Lung (tissue), 12 donors: ENCODE results near the gene CENPP. TPM values are rescaled to one million over a fixed set of nuclear protein-coding genes. Genes with fewer than 3 reads are reported as not detected.

Experiments
- ATAC-seq: fragments of 200-7000 bp; cut with Tn5 transposase; one replicate; pipeline ENCODE4 v1.9.1; 2020; ENCODE audit warnings: moderate number of reproducible peaks; ENCODE audit not compliant: insufficient read depth, low FRiP score
- DNase-seq, 3 donors: peaks; one replicate each; pipeline ENCODE4 v3.0.0-alpha.2; 2013 to 2017
- H3K27ac ChIP-seq, 2 donors: one replicate each; pipeline ENCODE4 v1.5.1; 2013; ENCODE audit warnings: mild to moderate bottlenecking in 2 of 2, moderate library complexity in 2 of 2, control low read depth in 1 of 2, inconsistent platforms in 1 of 2, low read depth in 1 of 2, low read length in 1 of 2
- H3K27me3 ChIP-seq, 3 donors: one replicate each; pipeline ENCODE4 v1.5.1; 2013; ENCODE audit warnings: low read length in 2 of 3; ENCODE audit not compliant: control insufficient read depth in 3 of 3, insufficient read depth in 3 of 3
- H3K36me3 ChIP-seq, 4 donors: one replicate each; pipeline ENCODE4 v1.5.1; 2013; ENCODE audit warnings: low read length in 4 of 4, mild to moderate bottlenecking in 1 of 4, moderate library complexity in 1 of 4; ENCODE audit not compliant: control insufficient read depth in 4 of 4, insufficient read depth in 4 of 4
- H3K4me1 ChIP-seq, 5 donors: one replicate each; pipeline ENCODE4 v1.5.1; 2013; ENCODE audit warnings: low read length in 5 of 5, mild to moderate bottlenecking in 2 of 5, moderate library complexity in 1 of 5; ENCODE audit not compliant: control insufficient read depth in 5 of 5, insufficient read depth in 5 of 5
- H3K4me3 ChIP-seq: one replicate; pipeline ENCODE4 v1.5.1; 2013; ENCODE audit warnings: mild to moderate bottlenecking, control low read depth, moderate library complexity
- H3K9ac ChIP-seq, 2 donors: one replicate each; pipeline ENCODE4 v1.5.1; 2013; ENCODE audit warnings: low read length in 2 of 2, control low read depth in 1 of 2; ENCODE audit not compliant: insufficient read depth in 1 of 2
- H3K9me3 ChIP-seq, 4 donors: one replicate each; pipeline ENCODE4 v1.5.1; 2013; ENCODE audit warnings: low read length in 3 of 4, mild to moderate bottlenecking in 1 of 4, moderate library complexity in 1 of 4; ENCODE audit not compliant: control insufficient read depth in 4 of 4, insufficient read depth in 3 of 4
- CTCF ChIP-seq: IDR thresholded peaks from 2 replicates; pipeline ENCODE4 v1.5.1; 2012; ENCODE audit warnings: mild to moderate bottlenecking; ENCODE audit errors: control extremely low read depth, extremely low read depth
- WGBS, 2 donors: extraction: QIAGEN DNeasy Blood & Tissue Kit; methylation state at CpG; one replicate each; pipeline ENCODE4 v1.1.7; 2013; 5-methylcytosine and 5-hydroxymethylcytosine counted together
- polyA plus RNA-seq, 2 donors: library from polyadenylated mRNA; stranded (reverse); fragments of 200-250 nt; gene quantifications; one replicate each; pipeline ENCODE4 v1.2.1, GENCODE V29; 2013
- total RNA-seq, 2 donors: library from RNA; depleted of rRNA in 1 of 2; stranded (reverse); fragments of >200 nt in 1 of 2; gene quantifications; one replicate each; pipeline ENCODE4 v1.2.1, GENCODE V29; 2014 to 2021
- donor health status: control.
- donor health status: control.
- donor health status: Bipolar disorder and iron deficiency.
- donor health status: healthy.
- donor health status: DM: yes; HTN: yes; CAD: no.

The CENPP gene
- total and polyA plus RNA-seq, 4 donors = 1.2 to 11.8 (median 2.9) TPM

DNA sequence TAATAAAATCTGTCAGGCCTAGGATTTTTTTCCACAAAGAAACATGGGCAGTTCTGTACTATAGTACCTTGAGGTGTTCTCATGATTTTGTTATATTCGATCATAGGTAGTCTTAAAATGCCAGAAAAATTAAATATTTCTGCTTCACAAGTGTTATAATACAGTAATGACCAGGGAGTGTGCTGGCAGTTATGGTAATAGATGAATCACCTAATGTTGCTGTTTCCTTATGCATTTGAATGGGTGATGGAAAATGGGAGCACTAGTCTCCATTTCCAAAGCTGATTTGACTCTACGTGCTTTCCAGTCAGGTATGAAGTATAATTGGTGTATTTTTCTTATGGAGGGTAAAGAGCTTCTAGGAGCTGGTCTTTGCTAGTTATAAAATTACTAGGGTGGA lies 54.9 kb downstream of the CENPP start:
- TF ChIP-seq CTCF = no peak
- no peak overlapping the region for H3K4me3 ChIP-seq
- no peak for DNase-seq
- no peaks in the 10 kb centered on the region for H3K9me3 ChIP-seq
- H3K4me1 ChIP-seq = peaks cover 0 to 12% (median 6%) of the 10 kb centered on the region in 5 donors
- ATAC-seq = no peak
- H3K9ac ChIP-seq = no peak overlapping the region
- no peaks in the 10 kb centered on the region for H3K36me3 ChIP-seq
- no peak overlapping the region for H3K27ac ChIP-seq
- no peaks in the 10 kb centered on the region for H3K27me3 ChIP-seq
- WGBS, 2 donors = 94 to 97% methylated on average over 2 of the region's 2 CpGs

GRCh38 chr9:92381775-92382174 lies 56.0 kb downstream of the CENPP start:
- no peak for DNase-seq
- no peaks in the 10 kb centered on the region for H3K36me3 ChIP-seq
- no peak for TF ChIP-seq CTCF
- no peak for ATAC-seq
- H3K27ac ChIP-seq = no peak overlapping the region
- H3K4me3 ChIP-seq = no peak overlapping the region
- WGBS, 2 donors = 77 to 90% methylated on average over 2 of the region's 2 CpGs
- H3K9ac ChIP-seq = no peak overlapping the region
- no peaks in the 10 kb centered on the region for H3K9me3 ChIP-seq
- H3K4me1 ChIP-seq = peaks cover 0 to 12% (median 6%) of the 10 kb centered on the region in 5 donors
- no peaks in the 10 kb centered on the region for H3K27me3 ChIP-seq

DNA sequence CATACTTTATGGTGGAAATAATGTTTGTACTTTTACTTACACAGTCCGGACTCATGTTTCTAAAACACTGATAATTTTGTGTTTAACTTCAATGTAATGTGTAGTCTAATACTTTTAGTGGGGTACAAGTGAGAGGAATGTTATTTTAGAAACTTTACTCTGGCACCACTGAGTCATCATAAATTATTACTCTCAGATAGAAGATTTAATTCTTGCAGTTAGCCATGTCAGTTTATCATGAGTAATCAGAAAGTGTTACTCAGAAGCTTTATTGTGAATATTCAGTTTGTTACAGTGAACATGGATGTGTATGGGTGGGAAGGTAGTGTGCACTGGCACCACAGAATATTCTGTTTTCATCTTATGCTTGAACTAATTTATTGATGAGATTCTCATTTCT lies 58.6 kb downstream of the CENPP start:
- H3K27me3 ChIP-seq = no peaks in the 10 kb centered on the region
- H3K27ac ChIP-seq = no peak overlapping the region
- ATAC-seq (no peak), DNase-seq (no peak)
- no peaks in the 10 kb centered on the region for H3K36me3 ChIP-seq
- no peak overlapping the region for H3K4me3 ChIP-seq
- 87 to 91% methylated on average over 1 of the region's 1 CpG for WGBS, 2 donors
- no peak for TF ChIP-seq CTCF
- H3K9ac ChIP-seq = no peak overlapping the region
- H3K4me1 ChIP-seq = no peaks in the 10 kb centered on the region
- H3K9me3 ChIP-seq = no peaks in the 10 kb centered on the region

- ATAC-seq (no peak), DNase-seq (no peak)
- H3K4me1 ChIP-seq = no peaks in the 10 kb centered on the region
- no peak overlapping the region for H3K9ac ChIP-seq
- no peak overlapping the region for H3K4me3 ChIP-seq
- no peaks in the 10 kb centered on the region for H3K27me3 ChIP-seq
- H3K27ac ChIP-seq = no peak overlapping the region
- 84 to 89% methylated on average over 3 of the region's 3 CpGs for WGBS, 2 donors
- no peaks in the 10 kb centered on the region for H3K36me3 ChIP-seq
- H3K9me3 ChIP-seq = no peaks in the 10 kb centered on the region
- TF ChIP-seq CTCF = no peak
These were observed 59.2 kb downstream of the CENPP start for GRCh38 chr9:92385001-92385400.
